Upper lobe of left lung (tissue), 6 donors: ENCODE measurements around the gene NADK. TPM values are rescaled to one million over a fixed set of nuclear protein-coding genes. Genes with fewer than 3 reads are reported as not detected.

Experiments
- ATAC-seq, 2 donors: fragments of 200-7000 bp; cut with Tn5 transposase; one replicate each; pipeline ENCODE4 v1.9.1; 2022; ENCODE audit warnings: mild to moderate bottlenecking in 2 of 2, moderate library complexity in 2 of 2; ENCODE audit not compliant: low FRiP score in 2 of 2
- DNase-seq, 2 donors: peaks; one replicate each; pipeline ENCODE4 v3.0.0-alpha.2; 2019 to 2020
- H3K27ac ChIP-seq, 4 donors: fragments of 200-600 bp; sonication (generic); one replicate each; pipeline ENCODE4 v1.5.1; 2016 to 2019
- H3K27me3 ChIP-seq, 4 donors: fragments of 200-600 bp; sonication (generic); one replicate each; pipeline ENCODE4 v1.5.1; 2017 to 2019
- H3K36me3 ChIP-seq, 4 donors: fragments of 200-600 bp; sonication (generic); one replicate each; pipeline ENCODE4 v1.5.1; 2016 to 2019
- H3K4me1 ChIP-seq, 4 donors: fragments of 200-600 bp; sonication (generic); one replicate each; pipeline ENCODE4 v1.5.1; 2018 to 2019
- H3K4me3 ChIP-seq, 4 donors: fragments of 200-600 bp; sonication (generic); one replicate each; pipeline ENCODE4 v1.5.1; 2017 to 2019; ENCODE audit warnings: mild to moderate bottlenecking in 2 of 4, moderate library complexity in 1 of 4
- H3K9me3 ChIP-seq, 4 donors: fragments of 200-600 bp; sonication (generic); one replicate each; pipeline ENCODE4 v1.5.1; 2018 to 2019
- CTCF ChIP-seq, 6 experiments: fragments of 450-650 bp in 4 of 6; fragments of 200-600 bp in 2 of 6; sonication (generic) in 2 of 6; IDR thresholded peaks; one replicate each; pipeline ENCODE4 v1.5.1; 2016 to 2019; ENCODE audit warnings: antibody characterized with exemption in 6 of 6
- EP300 ChIP-seq, 4 donors: sonication (generic); formaldehyde crosslinking; IDR thresholded peaks; one replicate each; pipeline ENCODE4 v1.5.1; 2017; ENCODE audit warnings: antibody characterized with exemption in 4 of 4, control low read depth in 2 of 4
- POLR2A ChIP-seq, 4 donors: fragments of 450-650 bp; IDR thresholded peaks; one replicate each; pipeline ENCODE4 v1.5.1; 2016 to 2017; ENCODE audit warnings: antibody characterized with exemption in 4 of 4, mild to moderate bottlenecking in 2 of 4
- POLR2AphosphoS5 ChIP-seq, 2 donors: sonication (generic); formaldehyde crosslinking; IDR thresholded peaks; one replicate each; pipeline ENCODE4 v1.5.1; 2017; ENCODE audit warnings: antibody characterized with exemption in 2 of 2
- WGBS, 2 donors: methylation state at CpG; one replicate each; pipeline ENCODE4 v1.1.5; 2017 to 2018; 5-methylcytosine and 5-hydroxymethylcytosine counted together
- total RNA-seq, 6 donors: library from RNA; depleted of rRNA in 4 of 6; stranded (reverse); fragments of >200 nt in 4 of 6; gene quantifications; one replicate each; pipeline versions ENCODE4 v1.1.0 to v1.2.1, GENCODE V29; 2016 to 2021
- donor health status: DM: no; HTN: no; CAD: no; lungs with moderate emphysema.
- donor health status: DM: no; HTN: yes; CAD: no; lungs with severe emphysema.

Gene NADK
- total RNA-seq, 6 donors from 2014 or later = 85.0 to 279 (median 124) TPM

GRCh38 chr1:1788646-1789431 lies 10.6 kb upstream of the NADK start:
- WGBS, 2 donors = 84 to 87% methylated on average over 21 to 24 of the region's 25 CpGs
- TF ChIP-seq POLR2A (IDR thresholded peaks at IDR 0.05) (no peak), CTCF (IDR thresholded peaks at IDR 0.05) (peak in 1 of 6 experiments; percentile 19)
- DNase-seq = no peak

GRCh38 chr1:1788136-1788535 lies 9.9 kb upstream of the NADK start:
- Histone ChIP-seq H3K4me1 (peaks cover 4 to 10% (median 6%) of the 10 kb centered on the region in 4 donors), H3K4me3 (no peak overlapping the region), H3K27ac (no peak overlapping the region), H3K27me3 (no peaks in the 10 kb centered on the region), H3K36me3 (peaks cover 50 to 87% (median 79%) of the 10 kb centered on the region in 4 donors), H3K9me3 (no peaks in the 10 kb centered on the region)
- TF ChIP-seq POLR2AphosphoS5 (IDR thresholded peaks at IDR 0.05) (no peak), POLR2A (IDR thresholded peaks at IDR 0.05) (no peak), EP300 (IDR thresholded peaks at IDR 0.05) (no peak), CTCF (IDR thresholded peaks at IDR 0.05) (no peak)
- DNase-seq (no peak), ATAC-seq (peak in 1 of 2 donors; percentile 35)
- 72 to 86% methylated on average over 4 to 7 of the region's 7 CpGs for WGBS, 2 donors

More at GRCh38 chr1:1788646-1789431, 10.6 kb upstream of the NADK start:
- H3K27ac ChIP-seq = peak overlapping the region in 1 of 4 donors; percentile 18
- H3K27me3 ChIP-seq = no peaks in the 10 kb centered on the region
- H3K36me3 ChIP-seq = peaks cover 53 to 94% (median 85%) of the 10 kb centered on the region in 4 donors
- H3K4me3 ChIP-seq = no peak overlapping the region
- no peaks in the 10 kb centered on the region for H3K9me3 ChIP-seq
- no peak for ATAC-seq
- peaks cover 0 to 3% (median 0%) of the 10 kb centered on the region in 4 donors for H3K4me1 ChIP-seq

- DNase-seq (peak in 1 of 2 donors; percentile 43), ATAC-seq (no peak)
- peaks cover 47 to 76% (median 71%) of the 10 kb centered on the region in 4 donors for H3K36me3 ChIP-seq
- no peak for TF ChIP-seq EP300 (IDR thresholded peaks at IDR 0.05)
- TF ChIP-seq POLR2AphosphoS5 (IDR thresholded peaks at IDR 0.05) = no peak
- TF ChIP-seq POLR2A (IDR thresholded peaks at IDR 0.05) = no peak
- no peak for TF ChIP-seq CTCF (IDR thresholded peaks at IDR 0.05)
- peaks cover 15 to 21% (median 17%) of the 10 kb centered on the region in 4 donors for H3K4me1 ChIP-seq
- H3K27ac ChIP-seq = no peak overlapping the region
- H3K9me3 ChIP-seq = no peaks in the 10 kb centered on the region
- H3K27me3 ChIP-seq = no peaks in the 10 kb centered on the region
- no peak overlapping the region for H3K4me3 ChIP-seq
- 94 to 95% methylated on average over 20 of the region's 20 CpGs for WGBS, 2 donors
Measured at GRCh38 chr1:1786836-1787605, 8.8 kb upstream of the NADK start.

GRCh38 chr1:1785666-1786065 lies 7.4 kb upstream of the NADK start:
- no peak overlapping the region for H3K27ac ChIP-seq
- H3K4me3 ChIP-seq = no peak overlapping the region
- no peak for DNase-seq
- TF ChIP-seq CTCF (IDR thresholded peaks at IDR 0.05) (no peak), EP300 (IDR thresholded peaks at IDR 0.05) (no peak), POLR2AphosphoS5 (IDR thresholded peaks at IDR 0.05) (no peak), POLR2A (IDR thresholded peaks at IDR 0.05) (no peak)
- ATAC-seq = no peak
- H3K27me3 ChIP-seq = no peaks in the 10 kb centered on the region
- 88 to 91% methylated on average over 10 of the region's 10 CpGs for WGBS, 2 donors
- H3K36me3 ChIP-seq = peaks cover 47 to 63% (median 58%) of the 10 kb centered on the region in 4 donors
- no peaks in the 10 kb centered on the region for H3K9me3 ChIP-seq
- peaks cover 28 to 34% (median 31%) of the 10 kb centered on the region in 4 donors for H3K4me1 ChIP-seq
